Neural progenitor cell (in vitro differentiated cells): Measurements from ENCODE around the gene GNB3. TPM values are rescaled to one million over a fixed set of nuclear protein-coding genes. Genes with fewer than 3 reads are reported as not detected.
A peak's percentile ranks its signal among the peaks of the same experiment; 100 is the strongest.

Experiments
- DNase-seq: peaks from one replicate; pipeline ENCODE4 v3.0.0-alpha.2; 2016; ENCODE audit warnings: low spot score
- H2AFZ ChIP-seq: fragments of 200-600 bp; sonication (generic); replicated peaks from 2 replicates; pipeline ENCODE4 v1.6.1; 2016; ENCODE audit warnings: antibody characterized with exemption
- H3F3A ChIP-seq: fragments of 200-600 bp; sonication (generic); 2 replicates; pipeline ENCODE4 v1.6.1; 2016; ENCODE audit warnings: antibody characterized with exemption, low read depth
- H3K27ac ChIP-seq: fragments of 200-600 bp; sonication (generic); 2 replicates; pipeline ENCODE4 v1.5.1; 2016; ENCODE audit warnings: mild to moderate bottlenecking
- H3K27me3 ChIP-seq: fragments of 200-600 bp; sonication (generic); 2 replicates; pipeline ENCODE4 v1.6.1; 2016; ENCODE audit warnings: mild to moderate bottlenecking, moderate library complexity
- H3K36me3 ChIP-seq: fragments of 200-600 bp; sonication (generic); 2 replicates; pipeline ENCODE4 v1.5.1; 2016
- H3K4me1 ChIP-seq: fragments of 200-600 bp; sonication (generic); 2 replicates; pipeline ENCODE4 v1.6.1; 2016; ENCODE audit warnings: mixed run types
- H3K4me2 ChIP-seq: fragments of 200-600 bp; sonication (generic); 2 replicates; pipeline ENCODE4 v1.6.1; 2016
- H3K4me3 ChIP-seq: fragments of 200-600 bp; sonication (generic); 2 replicates; pipeline ENCODE4 v1.5.1; 2016
- H3K79me2 ChIP-seq: fragments of 200-600 bp; sonication (generic); 2 replicates; pipeline ENCODE4 v1.6.1; 2016; ENCODE audit warnings: low read depth
- H3K9ac ChIP-seq: fragments of 200-600 bp; sonication (generic); 2 replicates; pipeline ENCODE4 v1.6.1; 2016
- H3K9me3 ChIP-seq: fragments of 200-600 bp; sonication (generic); 2 replicates; pipeline ENCODE4 v1.5.1; 2016; ENCODE audit warnings: low read depth
- H4K20me1 ChIP-seq: fragments of 200-600 bp; sonication (generic); 2 replicates; pipeline ENCODE4 v1.6.1; 2016; ENCODE audit warnings: low read depth
- H3K27ac Mint-ChIP-seq: 3 replicates; pipeline ENCODE4 v1.8.0; 2021; ENCODE audit warnings: mixed read lengths
- H3K27me3 Mint-ChIP-seq: 2 replicates; pipeline ENCODE4 v1.8.0; 2022; ENCODE audit warnings: low read depth, mild to moderate bottlenecking, inconsistent platforms, moderate library complexity, mixed read lengths; ENCODE audit not compliant: insufficient read depth
- H3K36me3 Mint-ChIP-seq: 3 replicates; pipeline ENCODE4 v1.8.0; 2021; ENCODE audit warnings: mixed read lengths
- H3K4me1 Mint-ChIP-seq: 3 replicates; pipeline ENCODE4 v1.8.0; 2021; ENCODE audit warnings: mixed read lengths
- H3K4me3 Mint-ChIP-seq: 3 replicates; pipeline ENCODE4 v1.8.0; 2021; ENCODE audit warnings: mild to moderate bottlenecking, moderate library complexity, mixed read lengths
- H3K9me3 Mint-ChIP-seq: 3 replicates; pipeline ENCODE4 v1.8.0; 2020; ENCODE audit warnings: mixed read lengths
- EZH2 ChIP-seq: fragments of 200-600 bp; sonication (generic); IDR thresholded peaks from 2 replicates; pipeline ENCODE4 v1.6.1; 2017; ENCODE audit warnings: antibody characterized with exemption, mild to moderate bottlenecking, moderate library complexity
- EZH2phosphoT487 ChIP-seq: fragments of 200-600 bp; sonication (generic); IDR thresholded peaks from 2 replicates; pipeline ENCODE4 v1.6.1; 2017; ENCODE audit warnings: antibody characterized with exemption
- total RNA-seq: library from RNA; depleted of rRNA; stranded (reverse); fragments of >200 nt; gene quantifications from 2 replicates; pipeline ENCODE4 v1.2.3, GENCODE V29; 2015; ENCODE audit warnings: low replicate concordance
- TF ChIP-seq, protein P1 (sequence below): fragments of 200-600 bp; sonication (generic); IDR thresholded peaks from 2 replicates; pipeline ENCODE4 v1.5.1; 2017; ENCODE audit warnings: antibody characterized with exemption, mild to moderate bottlenecking

The GNB3 gene
- total RNA-seq, 1 donor from 2014 or later: 2.7 TPM

- no peak overlapping the region for H3K27ac ChIP-seq
- Mint-ChIP-seq H3K9me3 (no peaks in the 10 kb centered on the region), H3K4me1 (peaks cover 73% of the 10 kb centered on the region), H3K27me3 (peaks cover 13% of the 10 kb centered on the region), H3K27ac (peak overlapping the region; percentile 33), H3K36me3 (peaks cover 12% of the 10 kb centered on the region), H3K4me3 (peak overlapping the region; percentile 73)
- no peak for DNase-seq
- H3K4me1 ChIP-seq: peaks cover 50% of the 10 kb centered on the region
- no peaks in the 10 kb centered on the region for H4K20me1 ChIP-seq
- TF ChIP-seq, protein P1, sequence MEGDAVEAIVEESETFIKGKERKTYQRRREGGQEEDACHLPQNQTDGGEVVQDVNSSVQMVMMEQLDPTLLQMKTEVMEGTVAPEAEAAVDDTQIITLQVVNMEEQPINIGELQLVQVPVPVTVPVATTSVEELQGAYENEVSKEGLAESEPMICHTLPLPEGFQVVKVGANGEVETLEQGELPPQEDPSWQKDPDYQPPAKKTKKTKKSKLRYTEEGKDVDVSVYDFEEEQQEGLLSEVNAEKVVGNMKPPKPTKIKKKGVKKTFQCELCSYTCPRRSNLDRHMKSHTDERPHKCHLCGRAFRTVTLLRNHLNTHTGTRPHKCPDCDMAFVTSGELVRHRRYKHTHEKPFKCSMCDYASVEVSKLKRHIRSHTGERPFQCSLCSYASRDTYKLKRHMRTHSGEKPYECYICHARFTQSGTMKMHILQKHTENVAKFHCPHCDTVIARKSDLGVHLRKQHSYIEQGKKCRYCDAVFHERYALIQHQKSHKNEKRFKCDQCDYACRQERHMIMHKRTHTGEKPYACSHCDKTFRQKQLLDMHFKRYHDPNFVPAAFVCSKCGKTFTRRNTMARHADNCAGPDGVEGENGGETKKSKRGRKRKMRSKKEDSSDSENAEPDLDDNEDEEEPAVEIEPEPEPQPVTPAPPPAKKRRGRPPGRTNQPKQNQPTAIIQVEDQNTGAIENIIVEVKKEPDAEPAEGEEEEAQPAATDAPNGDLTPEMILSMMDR: no peak
- TF ChIP-seq EZH2 (no peak), EZH2phosphoT487 (no peak)
- no peak overlapping the region for H3K4me3 ChIP-seq
- peaks cover 14% of the 10 kb centered on the region for H3K79me2 ChIP-seq
- H3K36me3 ChIP-seq: no peaks in the 10 kb centered on the region
- no peaks in the 10 kb centered on the region for H3K9me3 ChIP-seq
- peaks cover 62% of the 10 kb centered on the region for H3F3A ChIP-seq
- no peak overlapping the region for H3K9ac ChIP-seq
- no peaks in the 10 kb centered on the region for H3K27me3 ChIP-seq
- no peak overlapping the region for H3K4me2 ChIP-seq
- no peak overlapping the region for H2AFZ ChIP-seq
These were observed 16.5 kb upstream of the GNB3 start for GRCh38 chr12:6824085-6824775.

- Mint-ChIP-seq H3K4me1 (peaks cover 67% of the 10 kb centered on the region), H3K4me3 (peak overlapping the region; percentile 13), H3K27ac (peak overlapping the region; percentile 10), H3K9me3 (no peaks in the 10 kb centered on the region), H3K27me3 (peaks cover 12% of the 10 kb centered on the region), H3K36me3 (peaks cover 13% of the 10 kb centered on the region)
- no peaks in the 10 kb centered on the region for H3K36me3 ChIP-seq
- H3K27me3 ChIP-seq: no peaks in the 10 kb centered on the region
- no peak overlapping the region for H2AFZ ChIP-seq
- peaks cover 21% of the 10 kb centered on the region for H3K79me2 ChIP-seq
- peaks cover 6% of the 10 kb centered on the region for H4K20me1 ChIP-seq
- peak overlapping the region; percentile 59 for H3K4me2 ChIP-seq
- no peak overlapping the region for H3K27ac ChIP-seq
- H3F3A ChIP-seq: peaks cover 55% of the 10 kb centered on the region
- no peak for DNase-seq
- no peak overlapping the region for H3K9ac ChIP-seq
- TF ChIP-seq EZH2 (no peak), EZH2phosphoT487 (no peak)
- TF ChIP-seq, protein P1: no peak
- no peaks in the 10 kb centered on the region for H3K9me3 ChIP-seq
- H3K4me3 ChIP-seq: no peak overlapping the region
- peaks cover 46% of the 10 kb centered on the region for H3K4me1 ChIP-seq
These were observed 15.8 kb upstream of the GNB3 start for GRCh38 chr12:6824901-6825381.

- peak; percentile 91 for DNase-seq
These were observed 15.2 kb upstream of the GNB3 start for GRCh38 chr12:6825398-6826124.

More at GRCh38 chr12:6825398-6826124, 15.2 kb upstream of the GNB3 start:
- H3F3A ChIP-seq: peaks cover 49% of the 10 kb centered on the region
- H3K79me2 ChIP-seq: peaks cover 27% of the 10 kb centered on the region
- no peak overlapping the region for H3K9ac ChIP-seq
- H3K27ac ChIP-seq: no peak overlapping the region
- H4K20me1 ChIP-seq: peaks cover 12% of the 10 kb centered on the region
- Mint-ChIP-seq H3K4me3 (peak overlapping the region; percentile 73), H3K27ac (peak overlapping the region; percentile 10), H3K27me3 (peaks cover 12% of the 10 kb centered on the region), H3K36me3 (peaks cover 13% of the 10 kb centered on the region), H3K4me1 (peaks cover 64% of the 10 kb centered on the region), H3K9me3 (no peaks in the 10 kb centered on the region)
- H3K36me3 ChIP-seq: no peaks in the 10 kb centered on the region
- TF ChIP-seq EZH2phosphoT487: no peak
- TF ChIP-seq, protein P1: peak; percentile 88
- peak overlapping the region; percentile 59 for H3K4me2 ChIP-seq
- H3K4me1 ChIP-seq: peaks cover 40% of the 10 kb centered on the region
- no peak overlapping the region for H3K4me3 ChIP-seq
- H2AFZ ChIP-seq: no peak overlapping the region
- H3K9me3 ChIP-seq: no peaks in the 10 kb centered on the region
- H3K27me3 ChIP-seq: no peaks in the 10 kb centered on the region
